GM12878 (cell line): ENCODE results near the gene ACOT4. TPM values are rescaled to one million over a fixed set of nuclear protein-coding genes. Genes with fewer than 3 reads are reported as not detected.

ENCODE experiments used
- ASH2L ChIP-seq: fragments of 300-600, 200-600 bp; sonication (generic); IDR thresholded peaks from 2 replicates; pipeline ENCODE4 v1.6.1; 2017; ENCODE audit warnings: low read depth, mild to moderate bottlenecking, borderline replicate concordance
- BHLHE40 ChIP-seq, 2 experiments: fragments of 450-650 bp in 1 of 2; IDR thresholded peaks; 2 replicates each; pipeline ENCODE4 v1.6.1; 2011 to 2017; ENCODE audit warnings: low read depth in 2 of 2, borderline replicate concordance in 1 of 2, improper control_type of control experiment in 1 of 2, low read length in 1 of 2, mild to moderate bottlenecking in 1 of 2
- BMI1 ChIP-seq: fragments of 450-650 bp; IDR thresholded peaks from 2 replicates; pipeline ENCODE4 v1.6.1; 2016; ENCODE audit warnings: mild to moderate bottlenecking, moderate library complexity, borderline replicate concordance
- CBFB ChIP-seq: IDR thresholded peaks from 2 replicates; pipeline ENCODE4 v1.6.1; 2016; ENCODE audit warnings: antibody characterized with exemption, low read depth
- CREB1 ChIP-seq: IDR thresholded peaks from 2 replicates; pipeline ENCODE4 v1.6.1; 2012; ENCODE audit warnings: low read depth, mild to moderate bottlenecking, inconsistent platforms
- HDAC6 ChIP-seq: fragments of 200-600 bp; sonication (generic); IDR thresholded peaks from one replicate; pipeline ENCODE4 v1.8.0; 2017; ENCODE audit warnings: antibody characterized with exemption; ENCODE audit not compliant: unreplicated experiment
- MYB ChIP-seq: fragments of 150-350 bp; IDR thresholded peaks from 2 replicates; pipeline ENCODE4 v1.6.1; 2014; ENCODE audit warnings: mild to moderate bottlenecking, low read depth, low read length, borderline replicate concordance
- NRF1 ChIP-seq: conservative IDR thresholded peaks from 2 replicates; pipeline ENCODE4 v1.6.1; 2011; ENCODE audit warnings: mild to moderate bottlenecking, low read depth, low read length, improper control_type of control experiment
- POLR2AphosphoS5 ChIP-seq: IDR thresholded peaks from 2 replicates; pipeline ENCODE4 v1.6.1; 2011; ENCODE audit warnings: mild to moderate bottlenecking, low read length, inconsistent platforms
- RB1 ChIP-seq: fragments of 450-650 bp; formaldehyde crosslinking; IDR thresholded peaks from 2 replicates; pipeline ENCODE4 v1.6.1; 2017; ENCODE audit warnings: mild to moderate bottlenecking, borderline replicate concordance
- RCOR1 ChIP-seq: conservative IDR thresholded peaks from 2 replicates; pipeline ENCODE4 v1.6.1; 2012; ENCODE audit warnings: low read depth, low read length, improper control_type of control experiment
- SMARCA5 ChIP-seq: fragments of 450-650 bp; IDR thresholded peaks from 2 replicates; pipeline ENCODE4 v1.6.1; 2017; ENCODE audit warnings: mild to moderate bottlenecking
- STAT1 ChIP-seq: fragments of 450-650 bp; conservative IDR thresholded peaks from 2 replicates; pipeline ENCODE4 v1.6.1; 2014; ENCODE audit warnings: antibody characterized with exemption, mild to moderate bottlenecking
- ZNF24 ChIP-seq: fragments of 450-650 bp; IDR thresholded peaks from 2 replicates; pipeline ENCODE4 v1.6.1; 2017; ENCODE audit warnings: antibody characterized with exemption, mild to moderate bottlenecking
- polyA plus RNA-seq, 11 experiments: library from polyadenylated mRNA; depleted of rRNA in 4 of 11; unstranded in 6 of 11; stranded (reverse) in 5 of 11; fragments of >200 nt; fragmentation: Nextera tagmentation in 4 of 11; fragmentation: Illumina TruSeq in 1 of 11; extraction: Ambion mirVana in 4 of 11; extraction: Trizol in 1 of 11; gene quantifications; 1 replicate in 1 of 11; 2 replicates in 10 of 11; pipeline versions ENCODE4 v1.2.1 to v1.2.3, GENCODE V29; 2011 to 2016; ENCODE audit warnings: inconsistent platforms in 2 of 11, missing spikeins in 2 of 11, low read depth in 1 of 11
- total RNA-seq, 4 experiments: library from RNA; depleted of rRNA in 3 of 4; stranded (reverse); fragments of >200 nt in 3 of 4; fragmentation: Illumina TruSeq in 1 of 4; extraction: Trizol in 1 of 4; gene quantifications; 2 replicates each; pipeline versions ENCODE4 v1.2.1 to v1.2.3, GENCODE V29; 2013 to 2021
- TF ChIP-seq, protein P1 (sequence below): IDR thresholded peaks from 2 replicates; pipeline ENCODE4 v1.6.1; 2012; ENCODE audit warnings: mild to moderate bottlenecking, low read depth, low read length
- TF ChIP-seq, protein P2 (sequence below): IDR thresholded peaks from 2 replicates; pipeline ENCODE4 v1.6.1; 2011; ENCODE audit warnings: borderline replicate concordance, low read depth, mild to moderate bottlenecking, moderate library complexity, mixed read lengths, low read length; ENCODE audit not compliant: insufficient read depth; ENCODE audit errors: extremely low read length
- TF ChIP-seq, protein P3 (sequence below): fragments of 450-650 bp; IDR thresholded peaks from 2 replicates; pipeline ENCODE4 v1.6.1; 2017; ENCODE audit warnings: low read depth, mild to moderate bottlenecking, moderate library complexity
- TF ChIP-seq, protein P4 (sequence below): fragments of 450-650 bp; IDR thresholded peaks from 2 replicates; pipeline ENCODE4 v1.6.1; 2018; ENCODE audit warnings: mild to moderate bottlenecking, low read depth, moderate library complexity; ENCODE audit not compliant: partially characterized antibody

ACOT4 gene
- total and polyA plus RNA-seq, 10 of the 15 experiments (the other 5 are each of a cell fraction or from before 2014, with no cell fraction given) = 0.68 to 3.8 (median 2.0) TPM

DNA sequence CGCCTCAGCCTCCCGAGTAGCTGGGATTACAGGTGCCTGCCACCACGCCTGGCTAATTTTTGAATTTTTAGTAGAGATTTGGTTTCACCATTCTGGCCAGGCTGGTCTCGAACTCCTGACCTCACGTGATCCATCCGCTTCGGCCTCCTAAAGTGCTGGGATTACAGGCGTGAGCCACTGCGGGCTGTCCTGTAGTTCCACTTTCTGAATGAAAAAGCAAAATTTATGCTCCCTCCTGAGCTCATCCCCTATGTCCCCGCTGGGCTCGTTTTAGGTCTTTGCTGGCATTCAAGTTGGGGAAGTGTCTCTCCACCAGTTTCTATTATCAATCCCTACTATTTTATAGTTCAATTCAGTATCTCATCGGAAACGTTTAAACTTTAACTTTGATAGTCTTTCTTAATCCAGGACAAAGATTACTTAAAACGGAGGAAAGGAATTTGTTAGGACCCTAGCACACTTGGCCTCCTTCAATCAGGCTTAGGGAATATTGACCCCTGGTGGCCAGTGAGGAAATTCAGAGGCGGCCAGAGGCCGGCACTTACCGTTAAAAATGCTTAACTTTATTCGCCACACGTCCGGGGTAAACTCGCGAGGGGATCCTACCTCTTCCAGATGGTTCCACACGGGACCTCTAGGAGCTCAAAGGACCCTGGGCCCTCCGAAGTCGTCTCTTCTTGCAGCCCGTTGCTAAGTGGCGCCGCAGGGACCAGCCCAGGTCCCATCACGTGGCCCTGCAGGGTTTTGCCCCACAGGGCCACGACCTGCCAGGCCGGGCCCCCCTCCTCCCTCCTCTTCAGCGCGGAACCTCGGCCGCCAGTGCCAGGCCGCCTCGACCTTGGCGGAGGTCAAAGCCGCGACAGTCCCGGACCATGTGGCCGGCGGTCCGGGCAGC lies 41.7 kb downstream of the ACOT4 start (continued):
- TF ChIP-seq ZNF24 (no peak), ASH2L (no peak), NRF1 (no peak), RB1 (no peak; the same call in 1 of the 2 replicates), HDAC6 (no peak), CREB1 (no peak), BHLHE40 (IDR thresholded peaks at IDR 0.05; ENCODE audit: borderline replicate concordance in 1 of 2, low read depth in 2 of 2, low read length in 1 of 2) (peak in 1 of 2 experiments; percentile 80; a peak in 2 of 4 replicates), MYB (no peak), POLR2AphosphoS5 (no peak), RCOR1 (no peak), CBFB (no peak), SMARCA5 (peak; percentile 60; the same call in 1 of the 2 replicates), BMI1 (no peak), STAT1 (0 out of 2 replicates have a peak, but pooled peaks have one; percentile 14)
- TF ChIP-seq, protein P1, sequence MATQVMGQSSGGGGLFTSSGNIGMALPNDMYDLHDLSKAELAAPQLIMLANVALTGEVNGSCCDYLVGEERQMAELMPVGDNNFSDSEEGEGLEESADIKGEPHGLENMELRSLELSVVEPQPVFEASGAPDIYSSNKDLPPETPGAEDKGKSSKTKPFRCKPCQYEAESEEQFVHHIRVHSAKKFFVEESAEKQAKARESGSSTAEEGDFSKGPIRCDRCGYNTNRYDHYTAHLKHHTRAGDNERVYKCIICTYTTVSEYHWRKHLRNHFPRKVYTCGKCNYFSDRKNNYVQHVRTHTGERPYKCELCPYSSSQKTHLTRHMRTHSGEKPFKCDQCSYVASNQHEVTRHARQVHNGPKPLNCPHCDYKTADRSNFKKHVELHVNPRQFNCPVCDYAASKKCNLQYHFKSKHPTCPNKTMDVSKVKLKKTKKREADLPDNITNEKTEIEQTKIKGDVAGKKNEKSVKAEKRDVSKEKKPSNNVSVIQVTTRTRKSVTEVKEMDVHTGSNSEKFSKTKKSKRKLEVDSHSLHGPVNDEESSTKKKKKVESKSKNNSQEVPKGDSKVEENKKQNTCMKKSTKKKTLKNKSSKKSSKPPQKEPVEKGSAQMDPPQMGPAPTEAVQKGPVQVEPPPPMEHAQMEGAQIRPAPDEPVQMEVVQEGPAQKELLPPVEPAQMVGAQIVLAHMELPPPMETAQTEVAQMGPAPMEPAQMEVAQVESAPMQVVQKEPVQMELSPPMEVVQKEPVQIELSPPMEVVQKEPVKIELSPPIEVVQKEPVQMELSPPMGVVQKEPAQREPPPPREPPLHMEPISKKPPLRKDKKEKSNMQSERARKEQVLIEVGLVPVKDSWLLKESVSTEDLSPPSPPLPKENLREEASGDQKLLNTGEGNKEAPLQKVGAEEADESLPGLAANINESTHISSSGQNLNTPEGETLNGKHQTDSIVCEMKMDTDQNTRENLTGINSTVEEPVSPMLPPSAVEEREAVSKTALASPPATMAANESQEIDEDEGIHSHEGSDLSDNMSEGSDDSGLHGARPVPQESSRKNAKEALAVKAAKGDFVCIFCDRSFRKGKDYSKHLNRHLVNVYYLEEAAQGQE = no peak
- TF ChIP-seq, protein P2, sequence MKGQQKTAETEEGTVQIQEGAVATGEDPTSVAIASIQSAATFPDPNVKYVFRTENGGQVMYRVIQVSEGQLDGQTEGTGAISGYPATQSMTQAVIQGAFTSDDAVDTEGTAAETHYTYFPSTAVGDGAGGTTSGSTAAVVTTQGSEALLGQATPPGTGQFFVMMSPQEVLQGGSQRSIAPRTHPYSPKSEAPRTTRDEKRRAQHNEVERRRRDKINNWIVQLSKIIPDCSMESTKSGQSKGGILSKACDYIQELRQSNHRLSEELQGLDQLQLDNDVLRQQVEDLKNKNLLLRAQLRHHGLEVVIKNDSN = peak; percentile 83
- TF ChIP-seq, protein P3, sequence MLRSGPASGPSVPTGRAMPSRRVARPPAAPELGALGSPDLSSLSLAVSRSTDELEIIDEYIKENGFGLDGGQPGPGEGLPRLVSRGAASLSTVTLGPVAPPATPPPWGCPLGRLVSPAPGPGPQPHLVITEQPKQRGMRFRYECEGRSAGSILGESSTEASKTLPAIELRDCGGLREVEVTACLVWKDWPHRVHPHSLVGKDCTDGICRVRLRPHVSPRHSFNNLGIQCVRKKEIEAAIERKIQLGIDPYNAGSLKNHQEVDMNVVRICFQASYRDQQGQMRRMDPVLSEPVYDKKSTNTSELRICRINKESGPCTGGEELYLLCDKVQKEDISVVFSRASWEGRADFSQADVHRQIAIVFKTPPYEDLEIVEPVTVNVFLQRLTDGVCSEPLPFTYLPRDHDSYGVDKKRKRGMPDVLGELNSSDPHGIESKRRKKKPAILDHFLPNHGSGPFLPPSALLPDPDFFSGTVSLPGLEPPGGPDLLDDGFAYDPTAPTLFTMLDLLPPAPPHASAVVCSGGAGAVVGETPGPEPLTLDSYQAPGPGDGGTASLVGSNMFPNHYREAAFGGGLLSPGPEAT = peak; percentile 32; the same call in 1 of the 2 replicates
- TF ChIP-seq, protein P4, sequence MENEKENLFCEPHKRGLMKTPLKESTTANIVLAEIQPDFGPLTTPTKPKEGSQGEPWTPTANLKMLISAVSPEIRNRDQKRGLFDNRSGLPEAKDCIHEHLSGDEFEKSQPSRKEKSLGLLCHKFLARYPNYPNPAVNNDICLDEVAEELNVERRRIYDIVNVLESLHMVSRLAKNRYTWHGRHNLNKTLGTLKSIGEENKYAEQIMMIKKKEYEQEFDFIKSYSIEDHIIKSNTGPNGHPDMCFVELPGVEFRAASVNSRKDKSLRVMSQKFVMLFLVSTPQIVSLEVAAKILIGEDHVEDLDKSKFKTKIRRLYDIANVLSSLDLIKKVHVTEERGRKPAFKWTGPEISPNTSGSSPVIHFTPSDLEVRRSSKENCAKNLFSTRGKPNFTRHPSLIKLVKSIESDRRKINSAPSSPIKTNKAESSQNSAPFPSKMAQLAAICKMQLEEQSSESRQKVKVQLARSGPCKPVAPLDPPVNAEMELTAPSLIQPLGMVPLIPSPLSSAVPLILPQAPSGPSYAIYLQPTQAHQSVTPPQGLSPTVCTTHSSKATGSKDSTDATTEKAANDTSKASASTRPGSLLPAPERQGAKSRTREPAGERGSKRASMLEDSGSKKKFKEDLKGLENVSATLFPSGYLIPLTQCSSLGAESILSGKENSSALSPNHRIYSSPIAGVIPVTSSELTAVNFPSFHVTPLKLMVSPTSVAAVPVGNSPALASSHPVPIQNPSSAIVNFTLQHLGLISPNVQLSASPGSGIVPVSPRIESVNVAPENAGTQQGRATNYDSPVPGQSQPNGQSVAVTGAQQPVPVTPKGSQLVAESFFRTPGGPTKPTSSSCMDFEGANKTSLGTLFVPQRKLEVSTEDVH = no peak
